Measurements from ENCODE around the gene DENND5A.

- TF ChIP-seq EZH2 (IDR thresholded peaks at IDR 0.05; ENCODE audit: low read depth, low read length, severe bottlenecking) (no peak), TEAD4 (IDR thresholded peaks at IDR 0.05; ENCODE audit: low read depth, low read length) (no peak), SP1 (IDR thresholded peaks at IDR 0.05; ENCODE audit: low read depth, low read length) (no peak), POLR2A (IDR thresholded peaks at IDR 0.05; ENCODE audit: control extremely low read depth in 1 of 2, low read depth in 2 of 2, low read length in 2 of 2) (no peak)
Observed at GRCh38 chr11:9207229-9207628, 57.9 kb downstream of the DENND5A start.

Measured in H1 (cell line).